K562 (cell line): Measurements from ENCODE around the gene CRX. TPM values are rescaled to one million over a fixed set of nuclear protein-coding genes. Genes with fewer than 3 reads are reported as not detected.
A peak's percentile ranks its signal among the peaks of the same experiment; 100 is the strongest.

ENCODE experiments used
- KDM4B ChIP-seq, 2 experiments: fragments of 450-650 bp in 1 of 2; sonication (generic) in 1 of 2; IDR thresholded peaks; 2 replicates each; pipeline ENCODE4 v1.6.1; 2016 to 2017; ENCODE audit warnings: borderline replicate concordance in 2 of 2, antibody characterized with exemption in 1 of 2, low read depth in 1 of 2, mild to moderate bottlenecking in 1 of 2
- KLF6 ChIP-seq: fragments of 250-450 bp; sonication (Bioruptor Pico); IDR thresholded peaks from 2 replicates; pipeline ENCODE4 v1.4.0; 2020; ENCODE audit warnings: mild to moderate bottlenecking, moderate library complexity, borderline replicate concordance
- MIER1 ChIP-seq: fragments of 450-650 bp; IDR thresholded peaks from 2 replicates; pipeline ENCODE4 v1.6.1; 2016; ENCODE audit warnings: antibody characterized with exemption, mild to moderate bottlenecking, low read depth
- RERE ChIP-seq: sonication (generic); formaldehyde crosslinking; IDR thresholded peaks from 2 replicates; pipeline ENCODE4 v1.8.0; 2023; ENCODE audit warnings: missing genetic modification reagents, mild to moderate bottlenecking, borderline replicate concordance
- SAFB2 ChIP-seq: fragments of 200-400 bp; formaldehyde crosslinking; IDR thresholded peaks from 2 replicates; pipeline ENCODE4 v1.6.1; 2018; ENCODE audit warnings: borderline replicate concordance, low read length, low read depth, moderate library complexity; ENCODE audit not compliant: severe bottlenecking
- YY1 ChIP-seq, 3 experiments: IDR thresholded peaks; 2 replicates each; pipeline ENCODE4 v1.6.1; 2011; ENCODE audit warnings: low read length in 2 of 3, mild to moderate bottlenecking in 2 of 3, moderate library complexity in 2 of 3, borderline replicate concordance in 1 of 3, control low read depth in 1 of 3, low read depth in 1 of 3; ENCODE audit not compliant: insufficient read depth in 3 of 3, insufficient replicate concordance in 2 of 3, control insufficient read depth in 1 of 3, insufficient read length in 1 of 3; ENCODE audit errors: extremely low read depth in 1 of 3
- polyA plus RNA-seq, 8 experiments: library from polyadenylated mRNA; depleted of rRNA in 4 of 8; stranded (reverse) in 5 of 8; unstranded in 3 of 8; fragments of >200 nt; fragmentation: Nextera tagmentation in 2 of 8; fragmentation: Illumina TruSeq in 1 of 8; extraction: Ambion mirVana in 2 of 8; extraction: Trizol in 1 of 8; gene quantifications; 2 replicates each; pipeline versions ENCODE4 v1.2.1 to v1.2.3, GENCODE V29; 2011 to 2014; ENCODE audit warnings: inconsistent platforms in 1 of 8, missing spikeins in 1 of 8
- total RNA-seq, 7 experiments: library from RNA; depleted of rRNA in 6 of 7; stranded (reverse); fragments of >200 nt in 6 of 7; fragmentation: Illumina TruSeq in 2 of 7; extraction: Trizol in 2 of 7; gene quantifications; 2 replicates each; pipeline versions ENCODE4 v1.2.1 to v1.2.3, GENCODE V29; 2011 to 2021; ENCODE audit warnings: low replicate concordance in 1 of 7
- TF ChIP-seq, protein P1 (sequence below): fragments of 450-650 bp; IDR thresholded peaks from 2 replicates; pipeline ENCODE4 v1.6.1; 2016; ENCODE audit warnings: mild to moderate bottlenecking, moderate library complexity

CRX gene
- total and polyA plus RNA-seq, 9 of the 15 experiments (the other 6 are each of a cell fraction or from before 2014, with no cell fraction given): 0.01 TPM; not detected in 8

GRCh38 chr19:47891622-47891922 is 69.8 kb downstream of the CRX start (continued):
- TF ChIP-seq RERE (CRISPR knock-in tag) (peak; percentile 18; the same call in 1 of the 2 replicates), YY1 (IDR thresholded peaks at IDR 0.05; ENCODE audit: borderline replicate concordance in 1 of 3, control insufficient read depth in 1 of 3, extremely low read depth in 1 of 3, insufficient read depth in 3 of 3, insufficient read length in 1 of 3, insufficient replicate concordance in 2 of 3, low read depth in 1 of 3, low read length in 2 of 3) (peak in 1 of 3 experiments; percentile 21), MIER1 (no peak), KDM4B (IDR thresholded peaks at IDR 0.05; ENCODE audit: borderline replicate concordance in 2 of 2, low read depth in 1 of 2) (0 out of 4 replicates have a peak, but pooled peaks of 1 of the 2 experiments have one; percentile 39), SAFB2 (no peak), KLF6 (0 out of 2 replicates have a peak, but pooled peaks have one; percentile 14)
- TF ChIP-seq, protein P1, sequence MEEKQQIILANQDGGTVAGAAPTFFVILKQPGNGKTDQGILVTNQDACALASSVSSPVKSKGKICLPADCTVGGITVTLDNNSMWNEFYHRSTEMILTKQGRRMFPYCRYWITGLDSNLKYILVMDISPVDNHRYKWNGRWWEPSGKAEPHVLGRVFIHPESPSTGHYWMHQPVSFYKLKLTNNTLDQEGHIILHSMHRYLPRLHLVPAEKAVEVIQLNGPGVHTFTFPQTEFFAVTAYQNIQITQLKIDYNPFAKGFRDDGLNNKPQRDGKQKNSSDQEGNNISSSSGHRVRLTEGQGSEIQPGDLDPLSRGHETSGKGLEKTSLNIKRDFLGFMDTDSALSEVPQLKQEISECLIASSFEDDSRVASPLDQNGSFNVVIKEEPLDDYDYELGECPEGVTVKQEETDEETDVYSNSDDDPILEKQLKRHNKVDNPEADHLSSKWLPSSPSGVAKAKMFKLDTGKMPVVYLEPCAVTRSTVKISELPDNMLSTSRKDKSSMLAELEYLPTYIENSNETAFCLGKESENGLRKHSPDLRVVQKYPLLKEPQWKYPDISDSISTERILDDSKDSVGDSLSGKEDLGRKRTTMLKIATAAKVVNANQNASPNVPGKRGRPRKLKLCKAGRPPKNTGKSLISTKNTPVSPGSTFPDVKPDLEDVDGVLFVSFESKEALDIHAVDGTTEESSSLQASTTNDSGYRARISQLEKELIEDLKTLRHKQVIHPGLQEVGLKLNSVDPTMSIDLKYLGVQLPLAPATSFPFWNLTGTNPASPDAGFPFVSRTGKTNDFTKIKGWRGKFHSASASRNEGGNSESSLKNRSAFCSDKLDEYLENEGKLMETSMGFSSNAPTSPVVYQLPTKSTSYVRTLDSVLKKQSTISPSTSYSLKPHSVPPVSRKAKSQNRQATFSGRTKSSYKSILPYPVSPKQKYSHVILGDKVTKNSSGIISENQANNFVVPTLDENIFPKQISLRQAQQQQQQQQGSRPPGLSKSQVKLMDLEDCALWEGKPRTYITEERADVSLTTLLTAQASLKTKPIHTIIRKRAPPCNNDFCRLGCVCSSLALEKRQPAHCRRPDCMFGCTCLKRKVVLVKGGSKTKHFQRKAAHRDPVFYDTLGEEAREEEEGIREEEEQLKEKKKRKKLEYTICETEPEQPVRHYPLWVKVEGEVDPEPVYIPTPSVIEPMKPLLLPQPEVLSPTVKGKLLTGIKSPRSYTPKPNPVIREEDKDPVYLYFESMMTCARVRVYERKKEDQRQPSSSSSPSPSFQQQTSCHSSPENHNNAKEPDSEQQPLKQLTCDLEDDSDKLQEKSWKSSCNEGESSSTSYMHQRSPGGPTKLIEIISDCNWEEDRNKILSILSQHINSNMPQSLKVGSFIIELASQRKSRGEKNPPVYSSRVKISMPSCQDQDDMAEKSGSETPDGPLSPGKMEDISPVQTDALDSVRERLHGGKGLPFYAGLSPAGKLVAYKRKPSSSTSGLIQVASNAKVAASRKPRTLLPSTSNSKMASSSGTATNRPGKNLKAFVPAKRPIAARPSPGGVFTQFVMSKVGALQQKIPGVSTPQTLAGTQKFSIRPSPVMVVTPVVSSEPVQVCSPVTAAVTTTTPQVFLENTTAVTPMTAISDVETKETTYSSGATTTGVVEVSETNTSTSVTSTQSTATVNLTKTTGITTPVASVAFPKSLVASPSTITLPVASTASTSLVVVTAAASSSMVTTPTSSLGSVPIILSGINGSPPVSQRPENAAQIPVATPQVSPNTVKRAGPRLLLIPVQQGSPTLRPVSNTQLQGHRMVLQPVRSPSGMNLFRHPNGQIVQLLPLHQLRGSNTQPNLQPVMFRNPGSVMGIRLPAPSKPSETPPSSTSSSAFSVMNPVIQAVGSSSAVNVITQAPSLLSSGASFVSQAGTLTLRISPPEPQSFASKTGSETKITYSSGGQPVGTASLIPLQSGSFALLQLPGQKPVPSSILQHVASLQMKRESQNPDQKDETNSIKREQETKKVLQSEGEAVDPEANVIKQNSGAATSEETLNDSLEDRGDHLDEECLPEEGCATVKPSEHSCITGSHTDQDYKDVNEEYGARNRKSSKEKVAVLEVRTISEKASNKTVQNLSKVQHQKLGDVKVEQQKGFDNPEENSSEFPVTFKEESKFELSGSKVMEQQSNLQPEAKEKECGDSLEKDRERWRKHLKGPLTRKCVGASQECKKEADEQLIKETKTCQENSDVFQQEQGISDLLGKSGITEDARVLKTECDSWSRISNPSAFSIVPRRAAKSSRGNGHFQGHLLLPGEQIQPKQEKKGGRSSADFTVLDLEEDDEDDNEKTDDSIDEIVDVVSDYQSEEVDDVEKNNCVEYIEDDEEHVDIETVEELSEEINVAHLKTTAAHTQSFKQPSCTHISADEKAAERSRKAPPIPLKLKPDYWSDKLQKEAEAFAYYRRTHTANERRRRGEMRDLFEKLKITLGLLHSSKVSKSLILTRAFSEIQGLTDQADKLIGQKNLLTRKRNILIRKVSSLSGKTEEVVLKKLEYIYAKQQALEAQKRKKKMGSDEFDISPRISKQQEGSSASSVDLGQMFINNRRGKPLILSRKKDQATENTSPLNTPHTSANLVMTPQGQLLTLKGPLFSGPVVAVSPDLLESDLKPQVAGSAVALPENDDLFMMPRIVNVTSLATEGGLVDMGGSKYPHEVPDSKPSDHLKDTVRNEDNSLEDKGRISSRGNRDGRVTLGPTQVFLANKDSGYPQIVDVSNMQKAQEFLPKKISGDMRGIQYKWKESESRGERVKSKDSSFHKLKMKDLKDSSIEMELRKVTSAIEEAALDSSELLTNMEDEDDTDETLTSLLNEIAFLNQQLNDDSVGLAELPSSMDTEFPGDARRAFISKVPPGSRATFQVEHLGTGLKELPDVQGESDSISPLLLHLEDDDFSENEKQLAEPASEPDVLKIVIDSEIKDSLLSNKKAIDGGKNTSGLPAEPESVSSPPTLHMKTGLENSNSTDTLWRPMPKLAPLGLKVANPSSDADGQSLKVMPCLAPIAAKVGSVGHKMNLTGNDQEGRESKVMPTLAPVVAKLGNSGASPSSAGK: peak; percentile 46; the same call in 1 of the 2 replicates
